HG02678 (cell line): ENCODE results near the gene BRD1.
"Not testable (repeated sequence)": the region's sequence is repeated elsewhere in the genome, so short reads cannot be mapped to it uniquely, and the experiment has no call there.

Source experiments
- ATAC-seq: cut with Tn5 transposase; IDR thresholded peaks from one replicate; pipeline ENCODE4 v1.9.1; 2021; ENCODE audit warnings: mild to moderate bottlenecking, moderate library complexity; ENCODE audit not compliant: unreplicated experiment

Gene BRD1

DNA sequence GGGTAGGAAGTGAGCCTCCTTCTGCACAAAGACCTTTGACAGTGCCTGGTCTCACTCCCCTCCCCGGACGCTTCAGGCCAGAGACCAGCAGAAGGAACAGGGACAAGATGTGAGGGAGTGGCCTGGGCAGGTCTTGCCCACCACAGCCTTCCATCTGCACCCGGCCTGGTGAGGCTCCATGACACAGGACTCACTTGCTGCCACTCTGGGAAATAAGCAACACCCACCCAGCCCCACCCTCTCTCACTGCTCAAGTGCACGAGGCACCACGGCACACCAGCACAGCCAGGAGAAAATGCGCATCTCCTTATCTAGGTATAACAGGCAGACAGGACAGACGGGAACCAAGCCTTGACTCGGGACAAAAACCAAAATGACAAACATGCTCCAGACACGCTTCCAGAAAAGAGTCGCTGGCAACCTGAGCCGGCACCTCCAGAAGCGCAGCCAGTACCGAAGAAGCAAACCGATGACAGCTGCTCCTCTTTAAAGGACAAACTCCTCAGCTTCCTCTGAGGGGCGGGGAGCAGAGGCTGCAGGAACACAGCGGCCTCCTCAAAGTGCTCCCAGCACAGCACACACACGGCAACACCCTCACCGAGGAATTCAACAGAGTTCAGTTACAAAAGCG lies 41.7 kb downstream of the BRD1 start:
- ATAC-seq: no peak

DNA sequence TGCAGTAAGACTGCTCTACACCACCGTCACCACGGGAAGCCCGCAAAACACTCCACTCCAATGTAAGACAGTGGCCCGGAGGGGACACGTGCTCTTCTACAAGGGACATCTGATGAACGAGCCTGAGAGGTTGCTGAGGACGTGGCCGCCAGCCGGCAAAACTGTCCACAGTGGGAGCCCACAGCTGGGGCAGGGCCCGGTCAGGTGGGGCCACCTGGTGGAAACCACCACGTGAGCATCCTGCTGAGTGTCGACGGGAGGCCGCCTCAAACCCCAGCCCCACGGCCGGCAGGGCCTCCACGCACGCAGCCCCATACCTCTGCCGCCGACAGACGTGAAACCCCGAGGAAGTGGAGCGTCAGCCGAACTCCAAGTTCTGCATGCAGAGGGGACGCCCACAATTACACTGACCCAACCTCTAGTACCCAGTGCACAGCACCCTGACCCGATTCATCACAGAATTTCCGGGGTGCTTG lies 42.6 kb downstream of the BRD1 start:
- ATAC-seq: no peak

DNA sequence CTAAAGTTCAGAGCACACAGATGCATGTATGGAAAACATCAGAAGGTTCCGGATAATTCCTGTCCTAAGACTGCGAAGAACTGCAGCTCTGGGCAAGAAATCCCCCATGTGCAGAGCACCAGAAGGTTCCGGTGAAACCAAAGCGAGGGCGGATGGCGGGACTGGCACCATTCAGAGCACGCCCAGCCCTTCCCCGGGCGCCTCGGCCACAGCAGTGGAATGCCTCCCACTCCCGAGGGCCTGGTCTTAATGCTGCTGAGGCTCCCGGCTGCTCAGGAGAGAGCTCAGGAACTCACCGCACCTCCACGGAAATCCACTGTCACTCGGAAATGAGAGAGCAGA lies 43.1 kb downstream of the BRD1 start:
- no peak for ATAC-seq

DNA sequence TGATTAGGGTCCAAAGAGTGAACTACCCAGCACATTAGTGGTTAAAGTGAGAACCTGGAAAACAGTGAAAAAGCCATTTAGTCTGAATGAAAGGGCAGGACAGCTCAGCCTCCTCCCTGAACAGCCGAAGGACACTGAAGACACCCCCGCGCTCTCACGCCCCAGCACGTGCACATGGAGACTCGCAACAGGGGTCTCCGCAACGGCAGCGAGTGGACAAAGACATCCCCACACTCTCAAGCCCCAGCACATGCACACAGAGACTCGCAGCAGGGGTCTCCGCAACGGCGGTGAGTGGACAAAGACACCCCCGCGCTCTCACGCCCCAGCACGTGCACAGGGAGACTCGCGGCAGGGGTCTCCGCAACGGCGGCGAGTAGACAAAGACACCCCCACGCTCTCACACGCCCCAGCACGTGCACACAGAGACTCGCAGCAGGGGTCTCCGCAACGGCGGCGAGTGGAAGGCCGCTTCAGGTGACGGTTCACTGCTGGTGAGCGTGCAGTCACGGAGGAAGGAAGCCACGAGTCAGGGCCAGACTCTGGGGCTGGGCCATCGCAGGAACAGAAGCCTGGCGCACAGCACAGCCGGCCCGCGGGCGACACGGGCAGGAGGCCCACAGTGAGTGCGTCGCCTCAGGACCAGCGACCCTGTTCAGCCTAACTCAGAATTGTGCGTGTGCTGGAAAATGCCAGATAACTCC lies 43.6 kb downstream of the BRD1 start:
- no peak for ATAC-seq

DNA sequence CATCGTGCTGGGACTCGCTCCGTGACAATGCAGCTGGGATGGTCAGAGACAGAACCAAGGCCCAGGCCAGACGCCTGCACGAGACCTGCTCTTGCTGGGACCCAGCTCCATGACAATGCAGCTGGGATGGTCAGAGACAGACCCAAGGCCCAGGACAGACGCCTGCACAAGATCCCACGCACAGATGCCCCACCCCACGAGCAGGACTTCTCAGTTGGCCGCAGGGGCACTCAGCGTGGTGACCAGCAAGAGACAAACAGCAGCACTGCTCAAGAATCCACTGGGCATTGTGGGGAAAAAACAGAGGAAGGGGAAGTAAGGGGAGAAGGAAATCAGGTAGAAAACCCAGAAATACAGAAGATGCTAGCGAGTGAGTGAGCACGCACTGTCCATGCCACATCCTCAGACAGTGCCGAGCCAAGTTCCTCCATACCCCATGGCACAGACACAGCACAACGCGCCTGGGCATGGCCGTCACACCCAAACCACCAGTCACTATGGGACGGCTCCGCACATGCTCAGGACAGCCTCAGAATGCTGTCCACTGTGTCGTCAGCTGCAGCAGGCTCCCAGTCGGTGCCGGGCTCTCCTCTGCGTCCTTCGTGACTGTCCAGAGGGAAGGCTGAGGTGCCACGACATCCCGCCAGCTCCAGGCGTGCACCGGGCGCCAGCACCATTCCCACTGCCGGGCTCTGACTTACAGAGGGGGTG lies 44.5 kb downstream of the BRD1 start:
- ATAC-seq: no peak

DNA sequence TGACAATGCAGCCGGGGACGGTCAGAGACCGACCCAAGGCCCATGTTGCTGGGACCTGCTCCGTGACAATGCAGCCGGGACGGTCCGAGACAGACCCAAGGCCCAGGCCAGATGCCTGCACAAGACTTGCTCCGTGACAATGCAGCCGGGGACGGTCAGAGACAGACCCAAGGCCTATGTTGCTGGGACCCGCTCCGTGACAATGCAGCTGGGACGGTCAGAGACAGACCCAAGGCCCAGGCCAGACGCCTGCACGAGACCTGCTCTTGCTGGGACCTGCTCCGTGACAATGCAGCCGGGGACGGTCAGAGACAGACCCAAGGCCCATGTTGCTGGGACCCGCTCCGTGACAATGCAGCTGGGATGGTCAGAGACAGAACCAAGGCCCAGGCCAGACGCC lies 45.8 kb downstream of the BRD1 start:
- ATAC-seq: not testable (repeated sequence)

DNA sequence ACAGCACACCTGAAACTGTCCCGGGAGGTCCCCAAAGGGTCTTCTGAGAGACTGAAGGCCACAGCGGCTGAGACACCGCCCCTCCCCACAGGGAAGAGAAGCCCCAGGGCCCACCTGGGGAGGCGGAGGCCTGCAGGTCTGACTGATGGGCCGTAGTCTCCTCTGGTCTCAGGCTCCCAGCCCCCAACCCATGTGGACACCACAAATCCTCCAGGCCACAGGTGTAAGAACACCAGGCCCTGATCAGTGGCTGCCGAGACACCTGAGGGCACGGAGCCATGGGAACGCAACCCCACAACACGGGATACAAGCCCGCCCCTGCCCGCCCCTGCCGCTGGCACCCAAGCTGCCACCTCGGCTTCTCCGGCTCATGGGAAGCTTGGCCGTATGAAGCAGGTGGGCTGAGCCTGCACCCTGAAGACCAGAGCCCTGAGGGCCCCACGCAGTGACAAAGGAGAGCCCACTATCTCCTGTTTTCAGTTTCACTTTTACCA lies 46.3 kb downstream of the BRD1 start:
- no peak for ATAC-seq

DNA sequence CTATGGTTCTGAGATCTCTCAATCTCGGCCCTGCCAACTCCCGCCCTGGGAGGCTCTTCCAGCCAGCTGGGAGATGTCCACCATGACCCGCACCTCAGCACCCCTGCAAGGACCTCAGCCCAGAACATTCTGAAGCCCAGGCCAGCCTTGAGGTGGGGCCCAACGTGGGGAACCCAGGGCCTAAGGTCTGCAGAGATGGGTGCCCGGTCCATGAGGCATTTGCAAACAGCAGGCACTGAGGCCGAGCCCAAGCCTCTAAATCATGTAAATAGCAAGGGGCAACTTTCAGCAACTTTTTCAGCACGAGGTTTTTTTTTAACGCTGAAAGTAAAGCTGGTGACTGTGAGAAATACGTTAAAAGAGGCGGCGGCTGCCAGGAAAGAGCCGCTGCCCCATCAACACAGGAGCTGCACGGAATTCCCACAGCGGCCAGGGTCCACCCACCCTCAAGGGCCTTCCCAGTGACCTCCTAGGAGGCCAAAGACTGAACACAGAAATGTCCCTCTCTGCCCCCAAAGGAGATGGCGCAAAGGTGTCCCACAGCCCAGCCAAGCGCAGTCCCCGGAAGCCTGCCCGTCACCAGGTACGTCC lies 46.9 kb downstream of the BRD1 start:
- no peak for ATAC-seq

DNA sequence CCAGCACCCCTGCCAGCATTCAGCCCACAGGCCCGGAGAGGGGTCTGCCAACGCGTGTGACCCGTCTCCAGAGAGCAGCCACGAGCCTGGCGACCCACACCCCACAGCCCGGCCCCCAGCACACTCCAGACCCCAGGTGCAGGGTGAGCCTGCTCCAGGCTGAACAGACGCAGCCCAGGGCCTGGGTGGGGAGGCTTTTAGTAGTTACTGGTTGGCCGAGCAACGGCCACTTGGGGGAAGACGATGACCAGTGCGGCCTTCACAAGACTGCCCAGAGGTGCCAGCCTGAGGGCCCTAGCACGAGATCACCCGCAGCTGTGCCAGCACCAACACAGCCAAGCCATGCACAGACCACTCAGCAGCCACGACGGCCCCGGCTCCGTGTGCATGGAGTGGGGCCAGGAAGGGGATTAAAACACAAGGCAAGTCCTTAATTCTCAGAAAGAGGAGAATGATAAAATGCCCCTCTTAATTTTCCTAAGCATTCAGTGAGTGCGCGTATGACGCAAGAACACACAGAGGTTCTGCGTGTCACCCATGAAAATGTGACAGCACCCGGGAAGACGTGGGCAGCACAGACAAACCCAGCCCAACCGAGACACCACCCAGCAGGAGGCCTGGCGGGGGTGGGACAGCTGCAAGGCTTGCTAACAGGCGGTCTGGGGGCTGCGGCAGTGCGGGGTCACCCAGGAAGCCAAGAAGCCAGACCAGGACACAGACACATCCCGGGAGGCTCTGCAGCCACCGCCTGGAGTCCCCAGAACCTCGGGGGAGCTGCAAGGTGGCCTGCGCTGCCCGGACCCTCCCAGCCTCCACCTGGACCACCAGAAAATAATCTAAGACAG lies 47.6 kb downstream of the BRD1 start:
- ATAC-seq: no peak

DNA sequence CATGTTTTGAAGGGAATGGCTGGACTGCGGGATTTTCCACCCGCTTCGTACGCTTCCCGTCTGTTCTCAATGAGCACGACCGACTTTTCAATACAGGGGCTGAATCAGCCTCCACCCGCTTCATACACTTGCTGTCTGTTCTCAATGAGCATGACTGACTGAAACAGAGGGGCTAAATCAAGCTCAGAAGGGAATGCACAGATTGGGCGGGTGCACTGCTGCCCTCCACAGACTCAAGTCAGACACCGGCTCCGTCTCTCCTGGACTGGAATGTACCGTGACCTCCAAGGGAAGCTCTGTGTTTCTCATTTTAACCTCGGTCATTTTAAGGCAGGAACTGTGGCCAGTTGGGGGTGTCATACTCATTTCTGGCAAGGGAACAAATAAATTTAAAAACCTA lies 48.5 kb downstream of the BRD1 start:
- no peak for ATAC-seq

DNA sequence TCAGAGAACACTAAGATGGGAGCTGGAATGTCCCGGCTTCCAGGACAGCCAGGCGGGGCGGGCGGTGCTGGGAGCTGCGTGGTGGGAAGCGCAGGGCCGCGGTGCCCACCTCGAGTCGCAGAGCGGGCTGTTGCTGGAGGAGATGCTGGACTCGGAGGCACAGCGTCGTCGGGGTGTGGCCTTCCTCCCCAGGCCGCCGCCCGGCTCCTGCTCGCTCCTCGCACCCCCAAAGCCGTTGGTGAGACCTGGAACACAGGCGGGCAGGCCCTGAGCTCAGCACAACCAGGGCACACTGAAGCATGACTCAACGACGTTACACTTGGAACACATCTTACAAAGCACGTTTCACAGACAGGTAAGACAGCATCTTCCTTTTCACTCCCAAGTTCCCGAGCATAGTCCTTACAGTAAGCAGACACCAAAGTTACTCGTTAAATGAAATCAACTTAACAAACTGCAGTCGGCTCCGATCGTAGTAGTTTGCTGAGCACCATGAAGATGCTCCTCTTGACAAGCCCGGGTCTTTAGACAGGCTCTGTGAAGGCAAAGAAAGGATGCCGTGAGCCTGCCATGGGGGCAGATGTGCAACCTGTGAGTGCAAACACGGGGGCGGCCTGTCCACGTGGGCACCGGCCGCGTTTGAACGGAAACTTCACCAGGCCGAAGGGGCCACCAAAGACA lies 50.0 kb downstream of the BRD1 start:
- no peak for ATAC-seq

DNA sequence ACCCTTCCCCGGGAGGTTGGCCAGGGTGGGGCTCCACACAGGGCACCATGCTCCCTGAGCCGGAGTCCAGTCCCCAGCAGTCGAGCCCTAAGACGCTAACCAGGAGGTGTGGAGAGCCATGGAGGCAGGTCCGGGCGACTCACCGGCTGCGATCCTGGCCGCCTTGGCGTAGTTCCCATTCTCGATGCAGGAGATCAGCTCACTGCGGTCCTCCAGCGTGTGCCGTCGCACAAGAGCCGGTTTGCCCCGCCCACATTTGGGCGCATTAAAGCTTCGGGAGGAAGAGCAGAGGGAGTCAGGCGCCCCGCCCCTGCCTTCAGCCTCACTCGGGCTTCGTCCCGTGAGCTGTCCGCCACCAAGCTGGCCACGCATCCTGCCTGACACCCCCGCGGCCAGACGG lies 50.8 kb downstream of the BRD1 start:
- no peak for ATAC-seq

DNA sequence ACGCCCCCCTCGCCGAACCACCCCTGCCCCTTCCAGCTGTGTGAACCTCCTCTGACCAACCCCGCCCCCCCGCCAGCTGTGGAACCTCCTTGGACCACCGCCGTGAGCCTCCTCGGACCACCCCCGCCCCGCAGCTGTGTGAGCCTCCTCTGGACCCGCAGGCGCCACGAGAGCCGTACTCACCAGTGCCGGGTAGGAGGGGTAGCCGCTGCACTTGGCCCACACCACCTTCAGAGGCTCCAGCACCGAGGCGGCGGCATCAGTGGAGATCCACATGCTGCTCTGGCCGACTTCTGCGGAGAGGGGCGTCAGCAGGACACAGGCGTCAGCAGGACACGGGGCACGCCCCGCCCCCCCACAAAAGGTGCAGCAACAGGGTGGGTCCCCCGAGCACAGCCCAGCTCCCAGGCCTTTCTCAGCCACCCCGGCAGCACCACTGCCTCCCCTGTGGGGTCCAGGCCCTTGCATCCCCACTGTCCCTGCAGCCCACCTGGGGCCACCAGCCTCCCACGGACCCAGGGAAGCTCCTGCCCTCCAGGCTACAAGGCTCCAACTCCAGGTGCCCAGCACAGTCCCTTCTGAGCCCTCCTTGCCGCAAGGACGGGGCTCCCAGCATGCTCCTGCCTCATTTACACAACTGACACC lies 51.7 kb downstream of the BRD1 start:
- ATAC-seq: no peak

DNA sequence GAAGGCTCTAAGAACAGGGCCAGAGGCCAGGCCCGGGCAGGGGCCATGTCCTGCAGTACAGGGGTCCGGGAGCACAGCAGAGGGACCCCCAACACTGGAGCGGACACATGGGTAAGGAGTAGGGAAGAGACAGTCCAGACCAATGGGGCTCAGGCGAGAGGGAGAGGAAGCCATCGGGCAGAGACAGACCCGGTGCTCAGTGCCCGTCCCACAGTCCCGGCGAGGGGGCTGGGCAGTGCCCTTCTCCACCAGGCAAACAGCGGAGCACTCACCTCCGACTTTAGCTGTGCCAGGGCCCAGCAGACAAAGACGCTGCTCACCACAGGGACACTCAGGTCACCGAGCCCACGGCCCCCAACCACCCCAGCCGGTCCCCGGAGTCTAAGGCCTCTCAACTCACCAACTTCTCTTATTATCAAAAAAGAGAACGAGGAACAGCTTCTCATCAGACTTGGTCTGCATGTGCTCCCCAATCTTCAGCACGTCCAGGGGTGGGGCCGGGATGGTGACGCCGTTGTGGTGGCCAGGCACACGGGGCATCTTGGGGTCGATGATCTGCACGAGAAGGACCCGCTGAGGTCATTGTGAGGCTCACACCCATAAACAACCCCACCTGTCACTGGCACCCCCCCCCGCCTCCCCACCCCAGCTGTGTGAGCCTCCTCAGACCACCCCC lies 52.3 kb downstream of the BRD1 start:
- no peak for ATAC-seq

DNA sequence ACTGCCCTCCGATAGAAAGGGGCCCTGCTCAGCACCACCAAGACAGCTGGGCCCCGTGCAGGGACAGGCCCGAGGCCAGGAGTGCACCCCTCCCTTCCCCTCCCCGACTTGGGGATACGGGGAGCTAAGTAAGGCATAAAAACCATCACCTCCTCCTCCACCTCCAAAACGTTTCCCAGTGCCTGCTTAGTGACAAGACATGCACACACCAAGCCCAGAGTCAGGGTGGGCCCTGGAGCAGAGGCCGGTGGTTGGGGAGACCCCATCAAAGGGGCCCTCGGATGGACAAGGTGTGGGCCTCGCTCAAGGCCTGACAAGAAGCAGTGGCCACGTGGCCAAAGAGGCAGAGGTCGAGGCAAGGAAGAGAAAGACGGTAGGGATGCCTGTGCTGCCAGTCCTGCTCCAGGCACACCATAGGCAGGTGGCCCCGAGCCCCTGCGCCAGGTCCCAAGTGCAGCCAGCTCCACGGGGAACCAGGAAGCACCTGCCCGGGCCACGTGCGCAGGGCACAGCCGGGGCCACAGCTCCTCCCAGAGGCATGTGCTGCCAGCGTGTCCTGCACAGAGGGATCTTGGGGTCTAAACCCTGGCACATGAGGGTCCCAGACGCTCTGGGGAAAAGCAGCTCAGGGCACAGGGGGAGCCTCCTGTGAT lies 53.0 kb downstream of the BRD1 start:
- no peak for ATAC-seq

DNA sequence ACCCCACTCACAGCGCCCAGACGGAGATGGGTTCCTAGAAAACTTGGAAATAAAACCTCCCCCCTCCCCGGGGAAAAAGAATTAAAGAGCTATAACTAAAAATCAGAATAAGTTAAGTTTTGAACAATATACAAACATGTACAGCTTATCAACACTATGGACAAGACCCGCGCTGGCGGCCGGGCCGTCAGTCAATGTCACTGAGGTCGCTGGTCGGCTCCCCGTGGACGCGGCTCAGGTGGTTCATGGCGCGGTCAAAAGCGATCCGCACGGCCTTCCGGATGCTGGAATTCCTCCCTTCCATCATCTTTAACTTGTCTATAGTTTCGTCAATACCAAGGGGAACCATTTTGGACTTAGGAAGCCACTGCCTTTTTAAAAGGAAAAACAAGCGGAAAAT lies 53.6 kb downstream of the BRD1 start:
- no peak for ATAC-seq

DNA sequence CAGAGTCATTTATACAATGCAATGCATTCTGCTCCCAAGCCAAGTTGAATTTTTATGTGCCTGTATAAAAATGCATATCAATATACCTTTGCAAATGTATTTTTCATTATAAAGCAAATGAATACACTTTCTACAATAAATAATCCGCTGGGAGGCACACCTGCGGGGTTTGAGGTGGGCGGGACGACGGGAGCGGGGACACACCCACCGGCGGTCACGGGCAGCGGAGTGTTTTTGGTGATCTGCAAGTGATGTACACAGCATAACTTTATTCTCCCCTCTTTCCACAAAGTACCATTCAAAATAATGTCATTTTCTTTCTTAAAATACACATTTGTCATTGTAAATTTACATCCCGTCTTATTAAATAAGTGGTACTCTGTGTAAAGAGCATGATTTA lies 54.1 kb downstream of the BRD1 start:
- ATAC-seq: no peak

DNA sequence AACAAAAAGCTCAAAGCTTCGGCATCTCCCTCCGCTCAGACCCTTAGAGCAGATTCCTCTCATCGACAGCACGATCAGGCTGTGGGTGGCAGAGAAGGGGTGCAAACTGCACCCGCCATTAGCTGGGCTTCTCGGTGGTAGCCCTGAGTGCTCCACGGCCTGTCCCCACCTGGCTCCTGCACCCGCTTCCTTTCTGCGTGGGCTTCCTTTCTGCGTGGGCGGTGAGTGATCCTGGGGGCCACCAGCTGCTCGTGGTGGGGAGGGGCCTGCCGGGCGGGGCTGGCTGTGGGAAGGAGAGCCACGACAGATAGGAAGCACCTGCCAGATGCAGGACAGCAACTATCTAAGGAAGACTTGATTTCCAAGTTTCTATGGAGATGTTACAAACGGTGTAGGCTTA lies 55.0 kb downstream of the BRD1 start:
- ATAC-seq: no peak
